HG02642 (cell line): ENCODE results near the gene WWOX.

Experiments used
- ATAC-seq: cut with Tn5 transposase; IDR thresholded peaks from one replicate; pipeline ENCODE4 v1.9.1; 2021; ENCODE audit warnings: mild to moderate bottlenecking; ENCODE audit not compliant: unreplicated experiment, poor library complexity

The WWOX gene

GRCh38 chr16:78102865-78103264 lies 3.4 kb downstream of the WWOX start:
- no peak for ATAC-seq

- no peak for ATAC-seq
Observed at GRCh38 chr16:78105517-78105916, 6.1 kb downstream of the WWOX start.

- no peak for ATAC-seq
Observed at GRCh38 chr16:78106686-78107085, 7.2 kb downstream of the WWOX start.

GRCh38 chr16:78108451-78108850 lies 9.0 kb downstream of the WWOX start:
- no peak for ATAC-seq

- no peak for ATAC-seq
Observed at GRCh38 chr16:78113258-78113657, 13.8 kb downstream of the WWOX start.

- ATAC-seq, result no peak
Observed at GRCh38 chr16:78115659-78116058, 16.2 kb downstream of the WWOX start.

GRCh38 chr16:78116946-78117345 lies 17.5 kb downstream of the WWOX start:
- ATAC-seq, result no peak

GRCh38 chr16:78117391-78117790 lies 17.9 kb downstream of the WWOX start:
- no peak for ATAC-seq

GRCh38 chr16:78118469-78119025 lies 19.1 kb downstream of the WWOX start:
- ATAC-seq, result no peak

- peak; percentile 73 for ATAC-seq
Observed at GRCh38 chr16:78122774-78123315, 23.4 kb downstream of the WWOX start.

- ATAC-seq, result no peak
Observed at GRCh38 chr16:78125112-78125844, 25.8 kb downstream of the WWOX start.

- ATAC-seq, result no peak
Observed at GRCh38 chr16:78126662-78127061, 27.2 kb downstream of the WWOX start.

- no peak for ATAC-seq
Observed at GRCh38 chr16:78127130-78127529, 27.7 kb downstream of the WWOX start.

- no peak for ATAC-seq
Observed at GRCh38 chr16:78128913-78129312, 29.5 kb downstream of the WWOX start.

GRCh38 chr16:78129349-78129748 lies 29.9 kb downstream of the WWOX start:
- no peak for ATAC-seq

- no peak for ATAC-seq
Observed at GRCh38 chr16:78130083-78130608, 30.7 kb downstream of the WWOX start.

- no peak for ATAC-seq
Observed at GRCh38 chr16:78130950-78131349, 31.5 kb downstream of the WWOX start.

- ATAC-seq, result no peak
Observed at GRCh38 chr16:78133919-78134318, 34.5 kb downstream of the WWOX start.

- ATAC-seq, result no peak
Observed at GRCh38 chr16:78134944-78135619, 35.6 kb downstream of the WWOX start.

- ATAC-seq, result no peak
Observed at GRCh38 chr16:78137179-78137578, 37.7 kb downstream of the WWOX start.
